Measurements from ENCODE around the gene MSANTD1. TPM values are rescaled to one million over a fixed set of nuclear protein-coding genes. Genes with fewer than 3 reads are reported as not detected.

The MSANTD1 gene
- 0.99 TPM for total RNA-seq

GRCh38 chr4:3248811-3249661, at the start of gene MSANTD1:
MSANTD1 (plus strand) TSS chr4:3249159; CDS start chr4:3249223, 64 bp downstream.

DNA sequence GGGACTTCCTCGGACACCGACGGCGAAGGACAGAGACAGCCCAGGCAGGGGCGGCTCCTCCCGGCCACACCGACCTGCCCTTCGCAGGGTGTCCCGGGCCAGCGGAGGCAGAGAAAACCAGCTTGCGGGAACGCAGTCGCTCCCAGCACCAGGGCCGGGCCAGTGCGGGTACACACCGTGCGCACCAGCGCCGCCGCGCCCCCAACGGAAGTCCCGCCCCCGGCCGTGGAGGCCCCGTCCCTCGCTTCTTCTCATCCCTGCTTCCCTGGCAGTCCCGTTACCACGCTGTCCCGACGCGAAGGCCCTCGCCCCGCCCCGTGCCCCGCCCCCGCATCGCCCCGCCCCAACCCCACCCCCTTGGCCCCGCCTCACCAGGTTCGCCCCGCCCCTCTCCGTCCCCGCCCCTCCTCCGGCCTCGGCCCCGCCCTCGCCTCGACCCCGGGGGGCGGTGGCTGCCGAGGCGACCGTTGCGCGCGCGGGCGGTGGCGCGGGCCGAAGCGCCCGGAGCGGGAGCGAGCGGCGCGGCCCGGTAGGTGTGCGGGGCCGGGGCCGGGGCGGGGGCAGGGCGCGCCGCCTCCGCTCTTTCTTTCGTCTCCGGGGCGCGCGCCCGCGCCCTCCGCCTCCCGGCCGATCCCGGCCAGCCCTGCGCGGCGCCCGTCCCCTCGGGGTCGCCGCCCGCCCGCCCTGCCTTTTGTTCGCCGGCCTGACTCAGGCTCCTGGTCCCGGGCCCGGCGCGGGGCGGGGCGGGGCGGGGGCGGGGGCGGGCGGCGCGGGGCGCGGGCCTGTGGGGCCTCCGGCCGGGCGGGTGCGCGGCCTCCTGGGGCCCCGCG, 43.8 kb downstream of the MSANTD1 start, which contains the start of gene RGS12:
TSS of gene RGS12 (plus strand) at position 451 of the 830 bp plus-strand sequence. CDS start 23,150 bp downstream, outside the sequence.

Other genes with a start within 250 kb of the MSANTD1 start
- not detected for gene HTT-AS, start 174.6 kb upstream of the MSANTD1 start, total RNA-seq
- 66.5 TPM for gene HTT, start 174.5 kb upstream of the MSANTD1 start, total RNA-seq
- 75.4 TPM for gene RGS12, start 43.9 kb downstream of the MSANTD1 start, total RNA-seq
- 1.3 TPM for gene HGFAC, start 192.8 kb downstream of the MSANTD1 start, total RNA-seq
- gene DOK7, start 214.1 kb downstream of the MSANTD1 start, total RNA-seq: 2.0 TPM

Measured in metanephros (tissue), 1 donor.